ENCODE measurements around the gene OR52B2.

The OR52B2 gene

DNA sequence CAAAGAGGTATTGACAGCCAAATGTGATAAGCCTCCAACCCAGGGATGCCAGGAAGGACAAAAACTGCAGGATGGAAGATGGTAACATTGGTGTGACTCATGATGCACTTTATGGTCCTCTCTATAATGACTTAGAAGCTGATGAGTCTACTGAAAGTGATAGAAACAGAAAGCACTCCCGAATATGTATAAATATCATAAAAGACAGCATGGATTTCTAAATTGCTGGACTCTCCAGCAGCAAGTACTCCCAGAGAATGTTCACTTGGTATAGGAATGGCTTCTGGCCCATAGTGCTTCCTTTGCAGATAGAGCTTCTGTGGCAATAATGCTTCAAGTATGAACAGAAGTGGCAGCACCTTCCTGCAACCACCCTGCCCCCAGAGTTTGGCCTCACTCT lies at the start of gene OR52B2:
TSS of gene OR52B2 (minus strand) at position 101 of the 400 bp plus-strand sequence. CDS start at position 101, 0 bp downstream.
- Histone ChIP-seq H3K4me3 (ENCODE audit: low read length) (no peak within 1 kb of the TSS), H3K27me3 (ENCODE audit: control insufficient read depth, low read length) (no peaks in the 10 kb centered on the region)
- TF ChIP-seq, protein P1, sequence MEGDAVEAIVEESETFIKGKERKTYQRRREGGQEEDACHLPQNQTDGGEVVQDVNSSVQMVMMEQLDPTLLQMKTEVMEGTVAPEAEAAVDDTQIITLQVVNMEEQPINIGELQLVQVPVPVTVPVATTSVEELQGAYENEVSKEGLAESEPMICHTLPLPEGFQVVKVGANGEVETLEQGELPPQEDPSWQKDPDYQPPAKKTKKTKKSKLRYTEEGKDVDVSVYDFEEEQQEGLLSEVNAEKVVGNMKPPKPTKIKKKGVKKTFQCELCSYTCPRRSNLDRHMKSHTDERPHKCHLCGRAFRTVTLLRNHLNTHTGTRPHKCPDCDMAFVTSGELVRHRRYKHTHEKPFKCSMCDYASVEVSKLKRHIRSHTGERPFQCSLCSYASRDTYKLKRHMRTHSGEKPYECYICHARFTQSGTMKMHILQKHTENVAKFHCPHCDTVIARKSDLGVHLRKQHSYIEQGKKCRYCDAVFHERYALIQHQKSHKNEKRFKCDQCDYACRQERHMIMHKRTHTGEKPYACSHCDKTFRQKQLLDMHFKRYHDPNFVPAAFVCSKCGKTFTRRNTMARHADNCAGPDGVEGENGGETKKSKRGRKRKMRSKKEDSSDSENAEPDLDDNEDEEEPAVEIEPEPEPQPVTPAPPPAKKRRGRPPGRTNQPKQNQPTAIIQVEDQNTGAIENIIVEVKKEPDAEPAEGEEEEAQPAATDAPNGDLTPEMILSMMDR (IDR thresholded peaks at IDR 0.05; ENCODE audit: low read depth, low read length, poor library complexity, severe bottlenecking) = no peak
- no peak for TF ChIP-seq EZH2phosphoT487 (IDR thresholded peaks at IDR 0.05; ENCODE audit: borderline replicate concordance, low read length)

DNA sequence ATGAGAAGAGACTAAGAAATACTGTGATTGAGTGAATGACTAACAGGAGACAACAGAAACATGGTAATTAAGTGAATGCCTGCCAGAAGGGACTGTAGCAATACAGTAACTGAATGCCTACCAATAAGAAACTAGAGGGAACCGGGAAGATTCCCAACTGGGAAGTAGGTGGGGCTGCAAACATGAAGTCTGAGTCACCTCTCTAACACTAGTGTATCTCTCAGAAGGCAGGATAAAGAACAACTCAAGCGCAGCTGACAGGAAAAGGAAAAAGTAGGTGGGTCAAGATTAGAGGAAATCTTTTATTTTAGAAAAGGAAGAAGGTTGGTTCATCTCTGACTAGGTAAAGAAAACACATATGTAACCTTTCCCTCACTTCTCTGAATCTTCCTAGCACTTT lies 49.2 kb upstream of the OR52B2 start:
- no peak overlapping the region for H3K4me3 ChIP-seq (ENCODE audit: low read length)
- no peaks in the 10 kb centered on the region for H3K79me2 ChIP-seq (ENCODE audit: control insufficient read depth, low read length)
- no peak overlapping the region for H3K27ac ChIP-seq (ENCODE audit: low read depth, low read length)
- no peaks in the 10 kb centered on the region for H3K4me1 ChIP-seq (ENCODE audit: control insufficient read depth, low read length)
- H3K27me3 ChIP-seq (ENCODE audit: control insufficient read depth, low read length) = no peaks in the 10 kb centered on the region
- no peaks in the 10 kb centered on the region for H3K9me2 ChIP-seq (replicated peaks; ENCODE audit: control insufficient read depth, low read length)
- H3K4me2 ChIP-seq (ENCODE audit: low read length) = no peak overlapping the region
- H3K36me3 ChIP-seq (ENCODE audit: control insufficient read depth, low read length) = peaks cover 77% of the 10 kb centered on the region
- TF ChIP-seq, protein P1 (IDR thresholded peaks at IDR 0.05; ENCODE audit: low read depth, low read length, poor library complexity, severe bottlenecking) = no peak
- no peak for TF ChIP-seq EZH2phosphoT487 (IDR thresholded peaks at IDR 0.05; ENCODE audit: borderline replicate concordance, low read length)
- H3F3A ChIP-seq (ENCODE audit: control insufficient read depth, insufficient read depth) = no peaks in the 10 kb centered on the region
- H3K9me3 ChIP-seq (ENCODE audit: control insufficient read depth, insufficient read depth, low read length) = no peaks in the 10 kb centered on the region
- no peaks in the 10 kb centered on the region for H4K20me1 ChIP-seq (ENCODE audit: control insufficient read depth, insufficient read depth, low read depth, low read length)

More for the DNA sequence above, at the start of gene OR52B2:
- no peaks in the 10 kb centered on the region for H3K9me2 ChIP-seq (replicated peaks; ENCODE audit: control insufficient read depth, low read length)
- H3K27ac ChIP-seq (ENCODE audit: low read depth, low read length) = no peak within 1 kb of the TSS
- H4K20me1 ChIP-seq (ENCODE audit: control insufficient read depth, insufficient read depth, low read depth, low read length) = no peaks in the 10 kb centered on the region
- no peaks in the 10 kb centered on the region for H3K4me1 ChIP-seq (ENCODE audit: control insufficient read depth, low read length)
- H3K36me3 ChIP-seq (ENCODE audit: control insufficient read depth, low read length) = no peaks in the 10 kb centered on the region
- no peak within 1 kb of the TSS for H3K4me2 ChIP-seq (ENCODE audit: low read length)
- H3K9me3 ChIP-seq (ENCODE audit: control insufficient read depth, insufficient read depth, low read length) = no peaks in the 10 kb centered on the region
- no peaks in the 10 kb centered on the region for H3F3A ChIP-seq (ENCODE audit: control insufficient read depth, insufficient read depth)
- H3K79me2 ChIP-seq (ENCODE audit: control insufficient read depth, low read length) = no peaks in the 10 kb centered on the region

DNA sequence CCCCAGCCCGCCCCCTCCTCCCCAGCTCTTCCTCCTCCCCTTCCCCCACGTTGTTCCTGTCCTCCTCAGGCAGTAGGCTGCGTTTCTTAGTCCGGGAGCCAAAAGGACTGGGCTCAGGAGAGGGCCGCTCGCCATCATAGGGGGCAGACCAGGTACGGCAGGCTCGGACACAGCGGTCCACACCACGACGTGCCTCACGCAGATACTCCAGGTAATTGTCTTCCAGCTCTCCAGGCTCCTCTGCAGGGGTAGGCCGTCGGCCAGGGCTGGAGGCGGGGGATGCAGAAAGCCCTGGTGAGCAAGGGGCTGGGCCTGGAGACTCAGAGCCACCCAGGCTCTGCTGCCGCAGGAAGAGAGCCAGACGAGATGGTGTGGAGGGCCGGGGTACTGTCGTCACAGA lies 47.6 kb upstream of the OR52B2 start:
- TF ChIP-seq, protein P1 (IDR thresholded peaks at IDR 0.05; ENCODE audit: low read depth, low read length, poor library complexity, severe bottlenecking) = no peak
- TF ChIP-seq EZH2phosphoT487 (IDR thresholded peaks at IDR 0.05; ENCODE audit: borderline replicate concordance, low read length) = no peak
- Histone ChIP-seq H3K9me3 (ENCODE audit: control insufficient read depth, insufficient read depth, low read length) (no peaks in the 10 kb centered on the region), H3F3A (ENCODE audit: control insufficient read depth, insufficient read depth) (no peaks in the 10 kb centered on the region), H3K27ac (ENCODE audit: low read depth, low read length) (no peak overlapping the region), H3K79me2 (ENCODE audit: control insufficient read depth, low read length) (no peaks in the 10 kb centered on the region), H3K27me3 (ENCODE audit: control insufficient read depth, low read length) (no peaks in the 10 kb centered on the region), H3K4me3 (ENCODE audit: low read length) (no peak overlapping the region), H4K20me1 (ENCODE audit: control insufficient read depth, insufficient read depth, low read depth, low read length) (no peaks in the 10 kb centered on the region), H3K4me1 (ENCODE audit: control insufficient read depth, low read length) (no peaks in the 10 kb centered on the region), H3K36me3 (ENCODE audit: control insufficient read depth, low read length) (peaks cover 72% of the 10 kb centered on the region), H3K4me2 (ENCODE audit: low read length) (no peak overlapping the region), H3K9me2 (replicated peaks; ENCODE audit: control insufficient read depth, low read length) (no peaks in the 10 kb centered on the region)
